ENCODE data around the gene MTMR1.

Gene MTMR1

DNA sequence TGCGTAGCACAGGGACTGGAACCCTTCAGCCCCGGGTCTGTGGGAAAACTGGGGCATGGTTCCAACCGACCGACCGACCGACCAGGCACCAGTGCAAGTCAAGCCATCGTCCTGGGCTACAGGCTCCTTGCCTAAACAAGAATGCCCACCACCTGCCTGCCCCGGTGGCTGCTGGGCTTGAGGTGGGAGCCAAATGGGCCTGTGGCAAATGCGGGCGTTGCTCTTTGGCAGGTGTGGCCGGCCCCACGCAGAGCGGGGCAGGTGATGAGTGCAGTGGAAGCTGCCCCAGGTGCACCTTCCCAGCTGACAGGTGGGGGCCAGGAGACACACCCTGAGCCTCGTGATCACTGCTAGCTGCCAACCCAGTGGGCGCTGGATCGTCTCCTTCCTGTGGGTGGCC lies 77.9 kb downstream of the MTMR1 start:
- no peaks in the 10 kb centered on the region for H3K9me3 Mint-ChIP-seq
- no peak overlapping the region for H3K27ac Mint-ChIP-seq
- H3K4me1 Mint-ChIP-seq, result no peaks in the 10 kb centered on the region
- CTCF ChIA-PET, result interaction anchor here (12.4 kb wide), 1 partner anchor 311 kb away, joined by 112 read pairs; no protein-coding TSS in a partner anchor
- peaks cover 2% of the 10 kb centered on the region for H3K36me3 Mint-ChIP-seq
- DNase-seq, result no peak
- no peaks in the 10 kb centered on the region for H3K27me3 Mint-ChIP-seq
- no peak overlapping the region for H3K4me3 Mint-ChIP-seq

DNA sequence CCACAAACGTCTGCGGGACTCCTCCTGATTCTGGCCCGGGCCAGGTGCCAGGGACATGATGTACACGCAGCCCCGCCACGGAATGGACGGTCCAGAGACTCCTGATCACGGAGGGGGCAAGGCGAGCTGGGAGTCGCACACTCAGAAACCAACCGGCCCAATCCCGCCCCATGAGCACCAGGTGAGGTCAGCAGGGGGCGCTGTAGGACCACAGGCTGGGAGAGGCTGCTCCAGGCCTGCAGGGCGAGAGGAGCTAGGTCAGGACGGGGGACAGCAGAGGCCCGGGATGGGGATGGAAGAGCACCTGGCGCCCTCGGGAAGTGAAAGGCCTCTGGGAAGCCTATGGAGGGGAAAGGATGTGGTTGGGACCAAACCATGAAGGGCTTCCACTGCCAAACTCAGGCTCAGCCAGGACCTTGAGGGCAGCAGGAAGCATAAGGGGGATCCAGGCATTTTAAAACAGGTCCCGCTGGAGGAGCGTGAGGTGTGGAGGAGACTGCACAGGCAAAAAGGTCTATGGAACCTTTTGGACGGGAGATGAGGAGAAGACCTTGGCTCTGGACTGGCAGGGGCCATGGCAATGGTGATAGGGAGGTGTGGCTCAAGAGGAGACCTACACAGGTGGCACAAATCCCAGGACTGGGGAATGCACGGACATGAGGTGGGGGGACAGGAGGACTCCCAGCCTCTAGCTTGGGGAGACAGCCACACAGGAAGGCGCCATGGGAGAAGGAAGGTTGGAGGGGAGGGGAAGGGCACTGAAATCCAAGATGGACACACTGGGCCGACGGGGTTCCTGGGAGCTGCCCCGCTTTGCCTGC lies 79.2 kb downstream of the MTMR1 start:
- Mint-ChIP-seq H3K27me3 (no peaks in the 10 kb centered on the region), H3K4me3 (no peak overlapping the region), H3K27ac (no peak overlapping the region), H3K9me3 (no peaks in the 10 kb centered on the region), H3K4me1 (no peaks in the 10 kb centered on the region), H3K36me3 (no peaks in the 10 kb centered on the region)
- CTCF ChIA-PET, result interaction anchor here (0.6 to 12.4 kb wide), 7 partner anchors 166 to 1860 kb away, joined by 3 to 112 read pairs (median 3); no protein-coding TSS in a partner anchor
- peak; percentile 82 for DNase-seq

DNA sequence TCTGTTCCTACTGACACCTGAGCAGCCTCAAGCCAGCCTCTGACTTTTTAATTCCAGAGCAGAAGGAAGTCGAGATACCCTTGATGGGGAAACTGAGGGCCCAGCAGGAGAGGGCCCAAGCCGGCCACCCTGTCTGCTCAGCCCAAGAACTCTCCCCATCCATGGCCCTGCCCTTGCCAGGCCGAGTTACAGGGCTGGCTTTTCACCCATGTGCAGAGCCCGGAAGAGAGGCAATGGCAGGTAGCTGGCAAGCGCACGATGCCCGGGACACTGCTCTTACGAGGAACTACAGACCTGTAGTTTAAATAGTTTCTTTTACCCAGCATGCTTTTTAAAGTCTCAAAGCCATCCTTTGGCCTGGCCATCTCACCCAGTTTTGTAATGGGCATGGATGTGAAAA lies 79.9 kb downstream of the MTMR1 start:
- no peaks in the 10 kb centered on the region for H3K4me1 Mint-ChIP-seq
- H3K36me3 Mint-ChIP-seq, result no peaks in the 10 kb centered on the region
- no peaks in the 10 kb centered on the region for H3K9me3 Mint-ChIP-seq
- H3K27me3 Mint-ChIP-seq, result no peaks in the 10 kb centered on the region
- DNase-seq, result no peak
- CTCF ChIA-PET, result interaction anchor here (1.7 to 12.4 kb wide), 2 partner anchors 256 to 309 kb away, joined by 3 to 112 read pairs; no protein-coding TSS in a partner anchor
- no peak overlapping the region for H3K27ac Mint-ChIP-seq
- H3K4me3 Mint-ChIP-seq, result no peak overlapping the region

DNA sequence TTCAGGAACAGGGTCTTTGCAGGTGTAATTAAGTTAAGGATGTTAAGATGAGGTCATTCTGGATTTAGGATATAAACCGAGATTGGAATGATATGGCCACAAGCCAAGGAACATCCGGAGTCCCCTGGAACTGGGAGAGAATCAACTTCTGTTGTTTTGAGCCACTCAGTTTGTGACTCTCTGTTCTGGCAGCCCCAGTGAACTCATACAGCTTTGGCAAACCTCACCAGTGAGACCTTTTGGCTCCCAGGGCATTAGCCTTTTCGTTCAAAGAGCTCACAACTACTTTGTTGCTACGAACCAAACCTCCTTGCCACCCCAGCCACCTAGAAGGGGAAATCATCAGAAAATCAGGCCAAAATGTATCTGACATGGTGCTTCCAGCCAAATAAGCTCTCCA lies 80.4 kb downstream of the MTMR1 start:
- Mint-ChIP-seq H3K27ac (no peak overlapping the region), H3K4me3 (no peak overlapping the region), H3K27me3 (no peaks in the 10 kb centered on the region), H3K36me3 (no peaks in the 10 kb centered on the region), H3K9me3 (no peaks in the 10 kb centered on the region), H3K4me1 (no peaks in the 10 kb centered on the region)
- CTCF ChIA-PET, result interaction anchor here (12.4 kb wide), 1 partner anchor 308 kb away, joined by 112 read pairs; no protein-coding TSS in a partner anchor
- no peak for DNase-seq

DNA sequence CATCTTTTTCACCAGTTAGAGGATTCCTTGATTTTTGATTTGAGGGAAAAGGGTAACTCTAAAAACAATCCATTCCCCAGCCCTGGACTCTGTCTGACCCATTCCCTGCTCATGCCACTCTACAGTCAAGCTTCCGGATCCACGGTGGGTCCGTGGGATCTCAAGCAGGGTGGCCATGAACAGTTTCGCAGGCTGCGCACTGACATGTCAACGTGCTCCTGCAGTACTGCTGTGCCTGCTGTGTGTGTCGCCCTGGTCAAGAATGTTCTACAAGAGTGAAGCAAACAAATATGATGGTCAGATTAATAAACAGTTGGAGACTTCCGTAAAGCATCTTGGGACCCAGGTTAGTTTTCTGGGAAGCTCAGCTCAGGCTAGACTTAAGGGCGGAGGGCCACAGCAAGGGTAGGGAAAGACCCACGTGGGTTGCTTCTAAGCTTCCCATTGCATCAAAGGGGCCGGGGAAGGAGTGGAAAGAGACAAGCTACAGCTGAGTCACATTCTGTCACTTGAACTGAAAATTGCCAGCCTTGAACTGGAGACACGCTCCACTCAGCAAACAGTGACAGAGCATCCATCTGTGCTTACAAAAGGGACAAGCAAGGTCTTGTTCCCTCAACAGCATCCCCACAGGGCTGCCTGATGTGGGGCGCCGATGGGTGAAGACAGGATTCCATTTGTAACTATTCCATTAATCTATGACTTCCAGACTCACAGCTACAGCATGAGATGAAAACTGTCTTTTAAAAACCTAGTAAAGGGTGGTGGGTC lies 81.8 kb downstream of the MTMR1 start:
- H3K4me1 Mint-ChIP-seq, result no peaks in the 10 kb centered on the region
- DNase-seq, result no peak
- H3K27ac Mint-ChIP-seq, result peak overlapping the region; percentile 37
- H3K36me3 Mint-ChIP-seq, result no peaks in the 10 kb centered on the region
- H3K4me3 Mint-ChIP-seq, result no peak overlapping the region
- no peaks in the 10 kb centered on the region for H3K9me3 Mint-ChIP-seq
- CTCF ChIA-PET, result interaction anchor here (12.4 kb wide), 1 partner anchor 307 kb away, joined by 112 read pairs; no protein-coding TSS in a partner anchor
- no peaks in the 10 kb centered on the region for H3K27me3 Mint-ChIP-seq

DNA sequence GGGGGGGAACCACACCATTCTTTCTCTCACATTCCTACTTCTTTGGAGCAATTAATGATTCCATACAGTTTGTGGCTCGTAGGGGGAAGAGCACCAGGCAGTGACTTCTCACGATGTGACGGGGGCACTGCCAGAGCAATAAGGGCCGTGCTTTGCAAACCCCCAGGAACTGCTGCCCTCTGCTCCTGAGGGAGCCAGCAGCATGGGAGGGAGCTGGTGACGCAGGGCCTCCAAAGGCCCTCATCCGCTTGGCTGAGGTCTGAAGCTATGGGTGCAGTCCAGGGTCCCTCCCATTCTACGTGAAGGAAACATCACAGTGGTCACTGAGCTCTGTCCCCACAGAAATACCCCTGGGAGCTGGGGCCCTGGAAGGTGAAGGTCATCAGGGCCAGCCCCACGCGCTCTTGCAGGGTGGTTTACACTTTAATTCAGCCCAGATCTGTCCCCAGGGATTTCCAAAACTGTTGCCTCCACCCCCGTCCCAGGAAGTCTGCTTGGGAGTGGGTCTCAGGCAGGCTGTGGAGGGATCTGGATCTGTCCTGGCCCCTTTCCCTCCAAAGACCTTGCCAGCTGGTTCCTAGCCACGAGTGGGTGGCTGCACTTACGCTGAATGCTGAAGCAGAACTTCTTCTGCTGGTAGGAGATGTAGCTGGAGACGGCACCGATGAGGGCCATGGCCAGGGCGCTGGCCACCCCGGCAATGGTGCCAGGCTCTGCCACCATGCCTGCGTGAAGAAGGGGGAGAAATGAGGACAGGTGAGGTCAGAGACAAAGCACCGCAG lies 82.6 kb downstream of the MTMR1 start:
- H3K27me3 Mint-ChIP-seq, result no peaks in the 10 kb centered on the region
- H3K9me3 Mint-ChIP-seq, result no peaks in the 10 kb centered on the region
- no peak for DNase-seq
- no peaks in the 10 kb centered on the region for H3K36me3 Mint-ChIP-seq
- CTCF ChIA-PET, result interaction anchor here (12.4 kb wide), 1 partner anchor 306 kb away, joined by 112 read pairs; no protein-coding TSS in a partner anchor
- H3K27ac Mint-ChIP-seq, result no peak overlapping the region
- no peak overlapping the region for H3K4me3 Mint-ChIP-seq
- peaks cover 3% of the 10 kb centered on the region for H3K4me1 Mint-ChIP-seq

DNA sequence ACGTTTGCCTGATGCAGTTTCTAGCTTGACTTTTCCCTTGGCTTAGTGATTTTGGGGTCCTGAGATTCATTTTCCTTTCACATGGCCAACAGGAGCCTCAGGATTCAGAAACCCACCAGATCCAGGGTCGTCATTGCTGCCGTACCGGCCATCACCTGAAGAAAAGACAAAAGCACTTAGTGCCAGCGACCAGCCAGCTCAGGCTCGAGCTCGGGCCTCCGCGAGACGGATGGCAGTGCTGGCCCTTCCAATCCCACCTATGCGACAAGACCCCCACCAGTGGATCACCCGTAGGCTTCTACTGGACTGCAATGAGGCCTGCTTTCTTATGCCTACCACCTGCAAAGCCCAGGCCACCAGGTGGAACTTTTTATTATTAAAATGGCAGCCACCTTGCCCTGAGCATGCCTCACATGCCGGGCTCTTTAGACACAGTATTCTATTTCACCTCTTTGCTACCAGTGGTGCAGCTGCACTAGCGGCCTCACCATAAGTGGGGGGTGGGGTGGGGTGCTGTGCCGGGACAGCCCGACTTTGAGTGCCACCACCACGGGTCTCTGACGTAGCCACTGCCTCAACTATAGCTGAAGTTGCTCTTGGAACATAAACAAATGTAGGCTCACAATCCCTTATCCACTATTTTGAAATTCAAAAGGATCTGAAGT lies 84.3 kb downstream of the MTMR1 start:
- CTCF ChIA-PET, result interaction anchor here (12.4 kb wide), 1 partner anchor 305 kb away, joined by 112 read pairs; no protein-coding TSS in a partner anchor
- Mint-ChIP-seq H3K9me3 (no peaks in the 10 kb centered on the region), H3K27ac (no peak overlapping the region), H3K4me1 (peaks cover 3% of the 10 kb centered on the region), H3K27me3 (no peaks in the 10 kb centered on the region), H3K4me3 (no peak overlapping the region), H3K36me3 (no peaks in the 10 kb centered on the region)
- no peak for DNase-seq

DNA sequence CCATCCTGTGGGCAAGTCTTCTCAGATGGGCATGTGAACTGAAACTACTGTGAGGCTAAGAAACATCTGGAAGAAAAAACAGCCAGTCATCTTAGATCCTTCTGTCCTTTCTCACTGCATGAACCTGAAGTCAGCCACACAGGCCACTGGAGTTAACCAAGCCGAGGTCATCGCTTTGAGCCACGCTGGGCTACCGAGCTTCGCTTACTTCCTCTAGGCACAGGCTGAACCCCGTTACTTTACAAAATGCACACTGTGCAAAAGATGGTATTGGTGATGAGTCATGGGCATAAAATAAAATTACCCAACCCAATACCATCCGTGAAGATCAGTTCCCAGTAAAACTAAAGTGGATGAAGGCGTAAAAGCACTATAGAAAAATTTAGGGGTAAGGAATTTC lies 86.2 kb downstream of the MTMR1 start:
- no peak overlapping the region for H3K27ac Mint-ChIP-seq
- H3K27me3 Mint-ChIP-seq, result no peaks in the 10 kb centered on the region
- CTCF ChIA-PET, result interaction anchor here (1.4 kb wide), 1 partner anchor 303 kb away, joined by 5 read pairs; no protein-coding TSS in a partner anchor
- H3K4me3 Mint-ChIP-seq, result no peak overlapping the region
- no peaks in the 10 kb centered on the region for H3K9me3 Mint-ChIP-seq
- H3K36me3 Mint-ChIP-seq, result no peaks in the 10 kb centered on the region
- DNase-seq, result no peak
- H3K4me1 Mint-ChIP-seq, result peaks cover 3% of the 10 kb centered on the region

DNA sequence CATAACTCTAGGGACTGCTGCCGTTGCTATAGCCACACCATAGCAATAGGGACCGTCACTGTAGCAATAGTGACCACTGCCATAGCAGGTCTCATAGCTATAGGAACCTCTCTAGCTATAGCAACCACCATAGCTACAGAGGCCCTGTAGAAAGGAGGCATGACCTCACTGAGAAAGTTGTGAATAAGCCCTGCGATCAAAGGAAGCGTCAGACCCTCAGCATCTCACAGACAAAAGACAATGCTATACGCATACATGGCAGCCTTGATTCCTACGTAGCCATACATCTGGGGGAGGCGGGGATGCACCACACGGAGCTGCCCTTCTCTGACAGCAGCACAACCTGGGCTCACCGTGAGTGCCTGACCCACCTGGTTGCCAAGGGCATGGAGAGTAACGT lies 88.5 kb downstream of the MTMR1 start:
- H3K27ac Mint-ChIP-seq, result no peak overlapping the region
- H3K27me3 Mint-ChIP-seq, result no peaks in the 10 kb centered on the region
- no peaks in the 10 kb centered on the region for H3K9me3 Mint-ChIP-seq
- no peak for DNase-seq
- peaks cover 3% of the 10 kb centered on the region for H3K4me1 Mint-ChIP-seq
- CTCF ChIA-PET, result interaction anchor here (0.6 kb wide), 1 partner anchor 353 kb away, joined by 3 read pairs; no protein-coding TSS in a partner anchor
- H3K4me3 Mint-ChIP-seq, result no peak overlapping the region
- no peaks in the 10 kb centered on the region for H3K36me3 Mint-ChIP-seq

DNA sequence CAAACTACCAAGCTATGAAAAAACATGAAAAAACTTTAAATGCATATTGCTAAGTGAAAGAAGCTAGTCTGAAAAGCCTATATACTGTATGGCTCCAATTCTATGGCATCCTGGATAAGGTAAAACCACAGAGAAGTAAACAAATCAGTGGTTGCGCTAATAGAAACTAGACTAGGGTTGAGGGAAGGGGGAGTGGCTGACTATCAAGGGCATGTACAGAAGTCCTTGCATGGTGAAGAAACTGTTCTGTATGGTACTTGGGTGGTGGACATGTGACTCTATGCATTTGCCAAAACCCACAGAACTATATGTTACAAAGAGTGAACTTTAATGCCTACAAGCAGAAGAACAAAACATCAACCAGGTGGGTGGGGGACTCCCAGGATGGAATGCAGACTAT lies 96.8 kb downstream of the MTMR1 start:
- Mint-ChIP-seq H3K4me3 (no peak overlapping the region), H3K27me3 (no peaks in the 10 kb centered on the region), H3K9me3 (no peaks in the 10 kb centered on the region), H3K4me1 (peaks cover 6% of the 10 kb centered on the region), H3K36me3 (peaks cover 29% of the 10 kb centered on the region), H3K27ac (no peak overlapping the region)
- DNase-seq, result no peak
- CTCF ChIA-PET, result no interaction called here

DNA sequence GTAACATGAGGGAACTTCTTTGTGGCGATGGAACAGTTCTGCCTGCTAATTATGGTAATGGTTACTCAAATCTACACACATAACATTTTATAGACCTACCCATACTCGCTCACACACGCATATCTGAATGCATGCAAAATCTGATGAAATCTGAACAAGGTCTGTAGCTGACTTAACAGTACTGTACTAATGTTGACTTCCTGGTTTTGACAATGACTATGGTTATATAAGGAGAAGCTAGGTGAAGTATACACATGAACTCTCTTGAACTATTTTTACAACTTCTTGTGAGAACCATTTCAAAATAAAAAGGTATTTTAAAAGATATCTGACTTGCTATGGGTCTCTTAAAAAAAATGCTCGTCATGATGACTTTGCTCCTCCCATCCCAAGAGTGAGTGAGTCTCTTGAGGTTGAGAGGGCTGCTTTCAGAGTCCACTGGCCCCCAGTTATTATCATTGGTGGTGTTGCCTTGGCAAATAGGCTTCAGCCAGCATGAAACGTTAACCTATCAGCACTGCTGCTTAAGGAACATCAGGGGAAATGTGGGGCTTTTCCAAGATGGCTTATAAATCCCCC lies 99.8 kb downstream of the MTMR1 start:
- no peak for DNase-seq
- Mint-ChIP-seq H3K36me3 (peaks cover 37% of the 10 kb centered on the region), H3K27me3 (no peaks in the 10 kb centered on the region), H3K27ac (no peak overlapping the region), H3K4me3 (no peak overlapping the region), H3K9me3 (no peaks in the 10 kb centered on the region), H3K4me1 (peaks cover 6% of the 10 kb centered on the region)
- CTCF ChIA-PET, result no interaction called here

DNA sequence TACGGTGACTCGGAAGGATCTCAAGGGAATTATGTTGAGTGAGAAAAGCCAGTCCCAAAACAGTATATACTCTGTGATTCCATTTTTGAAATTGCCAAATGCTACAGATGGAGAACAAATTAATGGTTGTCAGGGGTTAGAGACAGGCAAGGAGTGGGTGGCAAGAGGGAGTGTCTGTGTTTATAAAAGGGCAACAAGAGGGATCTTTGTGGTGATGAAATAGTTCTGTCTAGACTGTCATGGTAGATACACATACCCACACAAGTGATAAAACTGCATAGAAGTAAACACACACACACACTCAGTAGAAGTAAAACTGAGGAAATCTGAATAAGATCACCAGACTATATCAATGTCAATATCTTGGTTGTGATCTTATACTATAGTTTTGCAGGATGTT lies 112.5 kb downstream of the MTMR1 start:
- peaks cover 2% of the 10 kb centered on the region for H3K4me1 Mint-ChIP-seq
- H3K36me3 Mint-ChIP-seq, result peaks cover 14% of the 10 kb centered on the region
- no peak overlapping the region for H3K4me3 Mint-ChIP-seq
- CTCF ChIA-PET, result no interaction called here
- H3K9me3 Mint-ChIP-seq, result peaks cover 3% of the 10 kb centered on the region
- H3K27ac Mint-ChIP-seq, result no peak overlapping the region
- DNase-seq, result no peak
- H3K27me3 Mint-ChIP-seq, result no peaks in the 10 kb centered on the region

DNA sequence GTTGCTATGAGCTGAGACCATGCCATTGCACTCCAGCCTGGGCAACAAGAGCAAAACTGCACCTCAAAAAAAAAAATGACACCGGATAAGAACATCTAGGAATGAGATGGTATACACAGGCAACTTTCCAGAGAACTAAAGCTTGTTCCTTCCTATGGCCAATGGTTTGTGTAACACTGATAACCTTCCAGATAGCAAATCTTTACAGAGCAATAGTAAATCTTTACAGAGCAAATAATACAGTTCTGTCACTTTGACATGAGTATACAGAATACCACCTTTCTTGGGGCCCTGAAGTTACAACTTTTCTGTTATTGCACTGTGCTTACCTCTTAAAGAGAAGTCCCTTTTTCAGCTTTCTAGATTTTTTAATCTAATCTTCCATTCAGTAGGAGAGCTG lies 113.6 kb downstream of the MTMR1 start:
- peaks cover 3% of the 10 kb centered on the region for H3K9me3 Mint-ChIP-seq
- no peak overlapping the region for H3K4me3 Mint-ChIP-seq
- no peak overlapping the region for H3K27ac Mint-ChIP-seq
- CTCF ChIA-PET, result no interaction called here
- no peak for DNase-seq
- H3K4me1 Mint-ChIP-seq, result peaks cover 2% of the 10 kb centered on the region
- H3K27me3 Mint-ChIP-seq, result no peaks in the 10 kb centered on the region
- H3K36me3 Mint-ChIP-seq, result peaks cover 16% of the 10 kb centered on the region
